ENCODE results near the gene OR2AE1.
"Not testable (repeated sequence)": the region's sequence is repeated elsewhere in the genome, so short reads cannot be mapped to it uniquely, and the experiment has no call there.

OR2AE1 gene

GRCh38 chr7:99876933-99877332, at the start of gene OR2AE1:
Gene OR2AE1 (minus strand): TSS chr7:99877033. CDS start chr7:99877033, 0 bp downstream.
- no peak for DNase-seq

- DNase-seq, result no peak
Observed at GRCh38 chr7:99926321-99926720, 49.5 kb upstream of the OR2AE1 start.

GRCh38 chr7:99923200-99923599, 46.4 kb upstream of the OR2AE1 start:
- DNase-seq, result no peak

GRCh38 chr7:99920149-99920548, 43.3 kb upstream of the OR2AE1 start:
- DNase-seq, result no peak

- no peak for DNase-seq
Observed at GRCh38 chr7:99919814-99920112, 42.9 kb upstream of the OR2AE1 start.

GRCh38 chr7:99918959-99919813, 42.4 kb upstream of the OR2AE1 start, which contains the start of gene TRIM4:
Gene TRIM4 (minus strand): TSS chr7:99919530. CDS start chr7:99919401, 129 bp downstream.
- peak; percentile 56 for DNase-seq

- no peak for DNase-seq
Observed at GRCh38 chr7:99910976-99911375, 34.1 kb upstream of the OR2AE1 start.

GRCh38 chr7:99901581-99901980, 24.7 kb upstream of the OR2AE1 start:
- DNase-seq, result no peak

GRCh38 chr7:99899830-99900519, 23.1 kb upstream of the OR2AE1 start:
- DNase-seq, result no peak

- no peak for DNase-seq
Observed at GRCh38 chr7:99898836-99899235, 22.0 kb upstream of the OR2AE1 start.

- DNase-seq, result no peak
Observed at GRCh38 chr7:99898023-99898357, 21.2 kb upstream of the OR2AE1 start.

- DNase-seq, result no peak
Observed at GRCh38 chr7:99897322-99898022, 20.6 kb upstream of the OR2AE1 start.

GRCh38 chr7:99894738-99895137, 17.9 kb upstream of the OR2AE1 start:
- no peak for DNase-seq

- no peak for DNase-seq
Observed at GRCh38 chr7:99893280-99893679, 16.4 kb upstream of the OR2AE1 start.

- DNase-seq, result not testable (repeated sequence)
Observed at GRCh38 chr7:99890348-99890747, 13.5 kb upstream of the OR2AE1 start.

- not testable (repeated sequence) for DNase-seq
Observed at GRCh38 chr7:99888366-99888765, 11.5 kb upstream of the OR2AE1 start.

GRCh38 chr7:99881370-99881769, 4.5 kb upstream of the OR2AE1 start:
- DNase-seq, result no peak

GRCh38 chr7:99876491-99876890, 342 bp downstream of the OR2AE1 start:
- DNase-seq, result no peak

- DNase-seq, result no peak
Observed at GRCh38 chr7:99868246-99868645, 8.6 kb downstream of the OR2AE1 start.

GRCh38 chr7:99867477-99867876, 9.4 kb downstream of the OR2AE1 start:
- not testable (repeated sequence) for DNase-seq

GRCh38 chr7:99863847-99864440, 12.9 kb downstream of the OR2AE1 start:
- DNase-seq, result no peak

- no peak for DNase-seq
Observed at GRCh38 chr7:99860281-99861127, 16.3 kb downstream of the OR2AE1 start.
